HCT116 (cell line): ENCODE results near the gene HMGB4.

Experiments used
- EZH2phosphoT487 ChIP-seq: fragments of 200-600 bp; IDR thresholded peaks from 2 replicates; pipeline ENCODE4 v1.6.1; 2018; ENCODE audit warnings: antibody characterized with exemption, borderline replicate concordance
- TF ChIP-seq, protein P1 (sequence below), 3 experiments: fragments of 200-600 bp in 1 of 3; sonication (generic) in 1 of 3; IDR thresholded peaks in 2 of 3; conservative IDR thresholded peaks in 1 of 3; 2 replicates each; pipeline ENCODE4 v1.5.1; 2012 to 2017; ENCODE audit warnings: low read depth in 2 of 3, low read length in 2 of 3, antibody characterized with exemption in 1 of 3, borderline replicate concordance in 1 of 3, control low read depth in 1 of 3, mild to moderate bottlenecking in 1 of 3, mixed read lengths in 1 of 3, mixed run types in 1 of 3, moderate library complexity in 1 of 3; ENCODE audit not compliant: insufficient read depth in 1 of 3

DNA sequence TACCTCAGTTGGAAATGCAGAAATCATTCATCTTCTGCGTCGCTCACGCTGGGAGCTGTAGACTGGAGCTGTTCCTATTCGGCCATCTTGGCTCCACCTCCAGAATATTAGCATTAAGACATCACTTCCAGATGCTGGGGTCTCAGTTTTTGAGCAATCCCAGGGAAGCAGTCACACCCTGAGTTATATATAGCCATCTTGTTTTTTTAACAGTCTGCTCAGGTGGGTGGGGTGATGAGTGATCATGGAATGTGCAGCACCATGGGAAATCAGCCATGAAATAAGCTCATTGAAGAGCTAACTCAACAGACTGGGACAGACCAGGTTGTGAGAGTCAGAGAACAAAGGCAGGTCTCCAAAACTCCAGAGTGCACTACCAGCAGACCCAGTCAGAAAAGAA lies 27.0 kb upstream of the HMGB4 start:
- no peak for TF ChIP-seq EZH2phosphoT487
- TF ChIP-seq, protein P1, sequence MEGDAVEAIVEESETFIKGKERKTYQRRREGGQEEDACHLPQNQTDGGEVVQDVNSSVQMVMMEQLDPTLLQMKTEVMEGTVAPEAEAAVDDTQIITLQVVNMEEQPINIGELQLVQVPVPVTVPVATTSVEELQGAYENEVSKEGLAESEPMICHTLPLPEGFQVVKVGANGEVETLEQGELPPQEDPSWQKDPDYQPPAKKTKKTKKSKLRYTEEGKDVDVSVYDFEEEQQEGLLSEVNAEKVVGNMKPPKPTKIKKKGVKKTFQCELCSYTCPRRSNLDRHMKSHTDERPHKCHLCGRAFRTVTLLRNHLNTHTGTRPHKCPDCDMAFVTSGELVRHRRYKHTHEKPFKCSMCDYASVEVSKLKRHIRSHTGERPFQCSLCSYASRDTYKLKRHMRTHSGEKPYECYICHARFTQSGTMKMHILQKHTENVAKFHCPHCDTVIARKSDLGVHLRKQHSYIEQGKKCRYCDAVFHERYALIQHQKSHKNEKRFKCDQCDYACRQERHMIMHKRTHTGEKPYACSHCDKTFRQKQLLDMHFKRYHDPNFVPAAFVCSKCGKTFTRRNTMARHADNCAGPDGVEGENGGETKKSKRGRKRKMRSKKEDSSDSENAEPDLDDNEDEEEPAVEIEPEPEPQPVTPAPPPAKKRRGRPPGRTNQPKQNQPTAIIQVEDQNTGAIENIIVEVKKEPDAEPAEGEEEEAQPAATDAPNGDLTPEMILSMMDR (IDR thresholded peaks at IDR 0.05 in 2 of 3, conservative IDR thresholded peaks at IDR 0.05 in 1 of 3; ENCODE audit: borderline replicate concordance in 1 of 3, insufficient read depth in 1 of 3, low read depth in 2 of 3, low read length in 2 of 3): no peak
